RWPE1 (cell line): Measurements from ENCODE around the gene HIVEP2.

Experiments used
- CTCF ChIA-PET: fragments of 350-600 bp; sonication (Branson Sonifier 250); formaldehyde crosslinking; extraction: SDS; loops from one replicate; lab custom pipeline; 2021; lab: Yijun Ruan, JAX
- POLR2A ChIA-PET: fragments of 400-600 bp; formaldehyde crosslinking; extraction: SDS; loops from one replicate; lab custom pipeline; 2020; ENCODE audit warnings: antibody characterized with exemption; ENCODE audit not compliant: low non-redundant PET; lab: Yijun Ruan, JAX
- DNase-seq: peaks from one replicate; pipeline ENCODE4 v3.0.0; 2012; ENCODE audit warnings: low spot score
- H3K27ac ChIP-seq: fragments of 450-650 bp; 2 replicates; pipeline ENCODE4 v1.5.1; 2017
- CTCF ChIP-seq: fragments of 450-650 bp; conservative IDR thresholded peaks from 2 replicates; pipeline ENCODE4 v1.5.1; 2017; ENCODE audit warnings: low read depth, mild to moderate bottlenecking

Gene HIVEP2

GRCh38 chr6:142883011-142883410, 62.0 kb downstream of the HIVEP2 start:
- H3K27ac ChIP-seq: no peak overlapping the region
- no peak for TF ChIP-seq CTCF
- POLR2A ChIA-PET: no interaction called here
- CTCF ChIA-PET: interaction anchor here (0.6 kb wide), 1 partner anchor 778 kb away, joined by 4 read pairs; no protein-coding TSS in a partner anchor
- DNase-seq: no peak

- ChIA-PET POLR2A (no interaction called here), CTCF (interaction anchor here (0.7 to 0.8 kb wide), 2 partner anchors 380 to 407 kb away, joined by 3 read pairs; no protein-coding TSS in a partner anchor)
- DNase-seq: no peak
- no peak for TF ChIP-seq CTCF
- no peak overlapping the region for H3K27ac ChIP-seq
These were observed 63.2 kb downstream of the HIVEP2 start for GRCh38 chr6:142881761-142882160.

- POLR2A ChIA-PET: no interaction called here
- CTCF ChIA-PET: interaction anchor here (0.8 kb wide), 1 partner anchor 406 kb away, joined by 3 read pairs; no protein-coding TSS in a partner anchor
- H3K27ac ChIP-seq: no peak overlapping the region
- TF ChIP-seq CTCF: no peak
- DNase-seq: no peak
These were observed 63.7 kb downstream of the HIVEP2 start for GRCh38 chr6:142881290-142881689.

- ChIA-PET POLR2A (no interaction called here), CTCF (no interaction called here)
- H3K27ac ChIP-seq: no peak overlapping the region
These were observed 64.8 kb downstream of the HIVEP2 start for GRCh38 chr6:142880201-142880600.

GRCh38 chr6:142879527-142879926, 65.4 kb downstream of the HIVEP2 start:
- no peak overlapping the region for H3K27ac ChIP-seq
- ChIA-PET POLR2A (no interaction called here), CTCF (no interaction called here)
- no peak for TF ChIP-seq CTCF
- DNase-seq: no peak

More at GRCh38 chr6:142880201-142880600, 64.8 kb downstream of the HIVEP2 start:
- TF ChIP-seq CTCF: no peak
- no peak for DNase-seq

GRCh38 chr6:142879076-142879475, 65.9 kb downstream of the HIVEP2 start:
- ChIA-PET CTCF (no interaction called here), POLR2A (no interaction called here)
- no peak for DNase-seq
- no peak overlapping the region for H3K27ac ChIP-seq
- no peak for TF ChIP-seq CTCF
